Caco-2 (cell line): ENCODE measurements around the gene FBXL3. TPM values are rescaled to one million over a fixed set of nuclear protein-coding genes. Genes with fewer than 3 reads are reported as not detected.

Experiments
- BruUV-seq: library from RNA; stranded (reverse); fragments of 400-500 nt; replicated peaks from 2 replicates; lab custom pipeline; 2021; lab: Mats Ljungman, UMichigan
- CTCF ChIA-PET: fragments of 300-600 bp; sonication (Branson Sonifier 250); formaldehyde crosslinking; loops from one replicate; lab custom pipeline; 2022; ENCODE audit warnings: antibody characterized with exemption; lab: Charles Lee
- POLR2A ChIA-PET: fragments of 300-600 bp; sonication (Branson Sonifier 250); formaldehyde crosslinking; loops from one replicate; lab custom pipeline; 2022; ENCODE audit warnings: antibody characterized with exemption; lab: Charles Lee
- DNase-seq, 2 experiments: peaks; one replicate each; pipeline versions ENCODE4 v3.0.0 to v3.0.0-alpha.2; 2020 to 2022
- H3K27me3 ChIP-seq: replicated peaks from 2 replicates; pipeline ENCODE4 v1.6.0; 2011; ENCODE audit warnings: low read length; ENCODE audit not compliant: control insufficient read depth, insufficient read depth
- H3K36me3 ChIP-seq: 2 replicates; pipeline ENCODE4 v1.5.1; 2011; ENCODE audit warnings: low read length; ENCODE audit not compliant: control insufficient read depth, insufficient read depth
- H3K4me1 ChIP-seq: fragments of 250-450 bp; sonication (Bioruptor Pico); 2 replicates; pipeline ENCODE4 v1.5.1; 2020; ENCODE audit warnings: mild to moderate bottlenecking
- H3K4me3 ChIP-seq: 2 replicates; pipeline ENCODE4 v1.5.1; 2011; ENCODE audit warnings: low read depth, mild to moderate bottlenecking, control low read depth, low read length
- H3K9me3 ChIP-seq: fragments of 250-450 bp; sonication (Bioruptor Pico); 2 replicates; pipeline ENCODE4 v1.5.1; 2020; ENCODE audit warnings: mild to moderate bottlenecking, moderate library complexity
- H3K27ac Mint-ChIP-seq: one replicate; pipeline ENCODE4 v1.8.0; 2022; ENCODE audit warnings: mixed read lengths; ENCODE audit not compliant: unreplicated experiment
- H3K27me3 Mint-ChIP-seq: one replicate; pipeline ENCODE4 v1.8.0; 2022; ENCODE audit warnings: mixed read lengths; ENCODE audit not compliant: insufficient read depth, unreplicated experiment
- H3K36me3 Mint-ChIP-seq: one replicate; pipeline ENCODE4 v1.8.0; 2022; ENCODE audit warnings: mild to moderate bottlenecking, mixed read lengths; ENCODE audit not compliant: insufficient read depth, unreplicated experiment
- H3K4me1 Mint-ChIP-seq: one replicate; pipeline ENCODE4 v1.8.0; 2022; ENCODE audit warnings: low read depth, mixed read lengths; ENCODE audit not compliant: unreplicated experiment
- H3K4me3 Mint-ChIP-seq: one replicate; pipeline ENCODE4 v1.8.0; 2022; ENCODE audit warnings: mild to moderate bottlenecking, moderate library complexity, mixed read lengths; ENCODE audit not compliant: unreplicated experiment
- H3K9me3 Mint-ChIP-seq: one replicate; pipeline ENCODE4 v1.8.0; 2022; ENCODE audit warnings: mixed read lengths; ENCODE audit not compliant: unreplicated experiment
- CTCF ChIP-seq, 2 experiments: fragments of 200-600 bp in 1 of 2; IDR thresholded peaks; 1 replicate in 1 of 2; 2 replicates in 1 of 2; pipeline versions ENCODE4 v1.5.1 to v1.8.0; 2011 to 2022; ENCODE audit warnings: antibody characterized with exemption in 1 of 2, control low read depth in 1 of 2, inconsistent platforms in 1 of 2, low read depth in 1 of 2, low read length in 1 of 2, mild to moderate bottlenecking in 1 of 2, moderate library complexity in 1 of 2; ENCODE audit not compliant: insufficient read depth in 1 of 2, severe bottlenecking in 1 of 2, unreplicated experiment in 1 of 2
- intact Hi-C: fragments of 100-400 bp; cut with micrococcal nuclease; formaldehyde crosslinking; loops from one replicate; pipeline ENCODE4 v1.10.0; 2022; ENCODE audit not compliant: unreplicated experiment
- total RNA-seq: library from RNA; stranded (reverse); gene quantifications from 2 replicates; pipeline ENCODE4 v1.2.3, GENCODE V29; 2022

FBXL3 gene
- total RNA-seq, 1 experiment from 2014 or later, result 31.8 TPM

- Histone ChIP-seq H3K9me3 (no peaks in the 10 kb centered on the region), H3K36me3 (no peaks in the 10 kb centered on the region), H3K4me1 (peaks cover 4% of the 10 kb centered on the region; the same call in 1 of the 2 replicates), H3K27me3 (no peaks in the 10 kb centered on the region), H3K4me3 (no peak overlapping the region)
- ChIA-PET POLR2A (no interaction called here), CTCF (no interaction called here)
- intact Hi-C loops, result no loop called here
- H3K27ac Mint-ChIP-seq, result no peak overlapping the region
- peaks cover 10% of the 10 kb centered on the region for H3K4me1 Mint-ChIP-seq
- DNase-seq, result no peak
- H3K36me3 Mint-ChIP-seq, result no peaks in the 10 kb centered on the region
- no peaks in the 10 kb centered on the region for H3K27me3 Mint-ChIP-seq
- no peak for TF ChIP-seq CTCF (IDR thresholded peaks at IDR 0.05; ENCODE audit: insufficient read depth in 1 of 2, low read depth in 1 of 2, low read length in 1 of 2, severe bottlenecking in 1 of 2, unreplicated experiment in 1 of 2)
- peaks cover 10% of the 10 kb centered on the region for H3K9me3 Mint-ChIP-seq
- H3K4me3 Mint-ChIP-seq, result no peak overlapping the region
- BruUV-seq, result no TSS peak
Observed at GRCh38 chr13:77038907-77039480, 12.0 kb upstream of the FBXL3 start.

DNA sequence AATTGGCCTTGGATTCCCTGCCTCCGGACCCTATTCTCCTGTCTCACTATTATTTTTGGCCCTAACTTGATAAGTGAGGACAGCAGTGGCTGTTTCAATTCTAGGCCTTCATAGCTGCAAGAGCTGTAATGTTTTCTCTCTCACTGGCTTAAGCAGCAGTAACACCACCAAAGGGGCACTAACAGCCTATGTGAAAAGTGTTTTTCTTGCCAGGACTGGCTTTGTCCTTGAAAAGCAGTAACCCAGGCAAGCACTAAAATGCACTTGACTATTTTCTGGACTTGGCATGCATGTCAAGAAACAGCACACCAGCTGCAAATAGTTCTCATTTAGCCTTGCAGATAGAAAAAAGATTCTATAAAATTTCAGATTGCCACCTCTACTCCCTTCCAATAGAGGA, 9.3 kb upstream of the FBXL3 start:
- Mint-ChIP-seq H3K9me3 (peaks cover 10% of the 10 kb centered on the region), H3K27ac (no peak overlapping the region), H3K36me3 (no peaks in the 10 kb centered on the region), H3K27me3 (peaks cover 3% of the 10 kb centered on the region), H3K4me3 (no peak overlapping the region), H3K4me1 (no peaks in the 10 kb centered on the region)
- H3K4me1 ChIP-seq, result no peaks in the 10 kb centered on the region
- intact Hi-C loops, result no loop called here
- no peaks in the 10 kb centered on the region for H3K9me3 ChIP-seq
- no peaks in the 10 kb centered on the region for H3K36me3 ChIP-seq
- ChIA-PET POLR2A (no interaction called here), CTCF (no interaction called here)
- DNase-seq, result no peak
- H3K4me3 ChIP-seq, result no peak overlapping the region
- no peaks in the 10 kb centered on the region for H3K27me3 ChIP-seq
- no TSS peak for BruUV-seq
- TF ChIP-seq CTCF (IDR thresholded peaks at IDR 0.05; ENCODE audit: insufficient read depth in 1 of 2, low read depth in 1 of 2, low read length in 1 of 2, severe bottlenecking in 1 of 2, unreplicated experiment in 1 of 2), result no peak

GRCh38 chr13:77034881-77035280, 7.9 kb upstream of the FBXL3 start:
- BruUV-seq, result no TSS peak
- POLR2A ChIA-PET, result no interaction called here

More at GRCh38 chr13:77034881-77035280, 7.9 kb upstream of the FBXL3 start:
- intact Hi-C loops, result no loop called here
- Histone ChIP-seq H3K36me3 (no peaks in the 10 kb centered on the region), H3K27me3 (no peaks in the 10 kb centered on the region), H3K9me3 (no peaks in the 10 kb centered on the region), H3K4me1 (no peaks in the 10 kb centered on the region; the same call in 1 of the 2 replicates), H3K4me3 (no peak overlapping the region)
- no peak overlapping the region for H3K4me3 Mint-ChIP-seq
- TF ChIP-seq CTCF (IDR thresholded peaks at IDR 0.05; ENCODE audit: insufficient read depth in 1 of 2, low read depth in 1 of 2, low read length in 1 of 2, severe bottlenecking in 1 of 2, unreplicated experiment in 1 of 2), result no peak
- H3K4me1 Mint-ChIP-seq, result no peaks in the 10 kb centered on the region
- CTCF ChIA-PET, result no interaction called here
- no peaks in the 10 kb centered on the region for H3K36me3 Mint-ChIP-seq
- peaks cover 7% of the 10 kb centered on the region for H3K9me3 Mint-ChIP-seq
- H3K27ac Mint-ChIP-seq, result no peak overlapping the region
- DNase-seq, result no peak
- peaks cover 3% of the 10 kb centered on the region for H3K27me3 Mint-ChIP-seq
